Thyroid gland (tissue), 4 donors: ENCODE results near the gene PTCH1. TPM values are rescaled to one million over a fixed set of nuclear protein-coding genes. Genes with fewer than 3 reads are reported as not detected.

Experiments used
- DNase-seq, 2 donors: peaks; one replicate each; pipeline ENCODE4 v3.0.0-alpha.2; 2019
- H3K27ac ChIP-seq, 3 donors: fragments of 200-600 bp; sonication (generic); 1 replicate in 2 of 3; 2 replicates in 1 of 3; pipeline ENCODE4 v1.5.1; 2016 to 2019; ENCODE audit warnings: mild to moderate bottlenecking in 1 of 3, moderate library complexity in 1 of 3
- H3K27me3 ChIP-seq: fragments of 200-600 bp; sonication (generic); one replicate; pipeline ENCODE4 v1.5.1; 2019
- H3K36me3 ChIP-seq, 2 donors: fragments of 200-600 bp; sonication (generic); one replicate each; pipeline ENCODE4 v1.5.1; 2016 to 2019
- H3K4me1 ChIP-seq, 2 donors: fragments of 200-600 bp; sonication (generic); one replicate each; pipeline ENCODE4 v1.5.1; 2017 to 2019
- H3K4me3 ChIP-seq, 3 donors: fragments of 200-600 bp; sonication (generic); replicated peaks in 1 of 3; 1 replicate in 2 of 3; 2 replicates in 1 of 3; pipeline ENCODE4 v1.5.1; 2016; ENCODE audit warnings: mild to moderate bottlenecking in 1 of 3
- H3K9me3 ChIP-seq: fragments of 200-600 bp; sonication (generic); one replicate; pipeline ENCODE4 v1.5.1; 2017
- POLR2A ChIP-seq, 2 donors: fragments of 450-650 bp; IDR thresholded peaks; one replicate each; pipeline ENCODE4 v1.6.1; 2017; ENCODE audit warnings: antibody characterized with exemption in 2 of 2, mild to moderate bottlenecking in 2 of 2, moderate library complexity in 1 of 2
- WGBS, 2 donors: methylation state at CpG; one replicate each; pipeline ENCODE4 v1.1.5; 2017; 5-methylcytosine and 5-hydroxymethylcytosine counted together
- intact Hi-C: fragments of 100-400 bp; cut with DNase I; formaldehyde crosslinking; loops from one replicate; pipeline ENCODE4 v1.15.1; 2023
- total RNA-seq, 4 donors: library from RNA; depleted of rRNA; stranded (reverse); fragments of >200 nt; gene quantifications; one replicate each; pipeline ENCODE4 v1.2.3, GENCODE V29; 2016
- TF ChIP-seq, protein P1 (sequence below), 6 experiments: fragments of 200-600 bp in 3 of 6; fragments of 450-650 bp in 3 of 6; sonication (generic) in 3 of 6; IDR thresholded peaks; one replicate each; pipeline ENCODE4 v1.5.1; 2016 to 2019; ENCODE audit warnings: antibody characterized with exemption in 6 of 6, mild to moderate bottlenecking in 2 of 6, inconsistent platforms in 1 of 6, moderate library complexity in 1 of 6

PTCH1 gene
- total RNA-seq, 4 donors from 2014 or later, result 10.7 to 293 (median 16.3) TPM

DNA sequence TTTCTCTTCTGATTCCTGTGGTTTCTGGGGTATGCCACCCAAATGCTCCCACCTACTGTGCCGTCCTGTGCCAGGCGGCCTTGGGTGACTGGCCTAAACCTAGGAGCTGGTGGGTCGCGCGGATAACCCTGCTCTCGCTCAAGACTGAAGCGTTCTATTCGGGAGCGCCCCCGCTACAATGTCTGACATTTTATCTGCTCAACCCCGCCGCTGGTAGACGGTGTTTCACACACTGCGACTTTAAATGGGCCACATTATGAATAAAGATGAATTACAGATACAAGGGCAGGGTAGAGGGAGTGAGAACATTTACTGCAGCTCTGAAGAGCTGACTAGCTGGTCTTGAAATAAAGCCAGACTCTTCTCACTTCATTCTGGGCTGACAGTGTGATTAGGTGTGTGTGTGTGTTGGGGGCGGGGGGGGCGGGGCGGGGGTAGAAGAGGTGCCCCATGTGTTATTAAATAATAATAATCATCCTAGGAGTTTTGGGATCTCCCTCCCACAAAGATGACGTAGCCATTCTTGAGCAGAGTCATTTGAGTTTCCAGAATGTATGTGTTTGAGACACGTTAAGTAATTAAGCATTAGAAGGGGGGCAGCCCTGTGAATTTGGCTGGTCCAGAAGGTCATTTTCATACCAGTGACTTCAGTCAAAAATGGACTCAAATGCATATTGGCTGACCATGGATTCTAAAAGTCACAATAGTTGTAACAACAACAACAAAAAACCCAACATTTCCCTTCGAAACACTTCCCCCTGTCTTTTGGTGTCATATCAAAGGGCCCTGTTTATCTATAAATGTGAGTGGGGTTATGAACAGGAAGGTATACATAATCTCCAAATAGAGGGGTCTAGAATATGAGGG lies 1.0 kb upstream of the PTCH1 start:
- TF ChIP-seq, protein P1, sequence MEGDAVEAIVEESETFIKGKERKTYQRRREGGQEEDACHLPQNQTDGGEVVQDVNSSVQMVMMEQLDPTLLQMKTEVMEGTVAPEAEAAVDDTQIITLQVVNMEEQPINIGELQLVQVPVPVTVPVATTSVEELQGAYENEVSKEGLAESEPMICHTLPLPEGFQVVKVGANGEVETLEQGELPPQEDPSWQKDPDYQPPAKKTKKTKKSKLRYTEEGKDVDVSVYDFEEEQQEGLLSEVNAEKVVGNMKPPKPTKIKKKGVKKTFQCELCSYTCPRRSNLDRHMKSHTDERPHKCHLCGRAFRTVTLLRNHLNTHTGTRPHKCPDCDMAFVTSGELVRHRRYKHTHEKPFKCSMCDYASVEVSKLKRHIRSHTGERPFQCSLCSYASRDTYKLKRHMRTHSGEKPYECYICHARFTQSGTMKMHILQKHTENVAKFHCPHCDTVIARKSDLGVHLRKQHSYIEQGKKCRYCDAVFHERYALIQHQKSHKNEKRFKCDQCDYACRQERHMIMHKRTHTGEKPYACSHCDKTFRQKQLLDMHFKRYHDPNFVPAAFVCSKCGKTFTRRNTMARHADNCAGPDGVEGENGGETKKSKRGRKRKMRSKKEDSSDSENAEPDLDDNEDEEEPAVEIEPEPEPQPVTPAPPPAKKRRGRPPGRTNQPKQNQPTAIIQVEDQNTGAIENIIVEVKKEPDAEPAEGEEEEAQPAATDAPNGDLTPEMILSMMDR (IDR thresholded peaks at IDR 0.05), result no peak
- TF ChIP-seq POLR2A (IDR thresholded peaks at IDR 0.05), result no peak
- no peak overlapping the region for H3K27ac ChIP-seq
- WGBS, 2 donors, result 76 to 83% methylated on average over 19 to 20 of the region's 20 CpGs

DNA sequence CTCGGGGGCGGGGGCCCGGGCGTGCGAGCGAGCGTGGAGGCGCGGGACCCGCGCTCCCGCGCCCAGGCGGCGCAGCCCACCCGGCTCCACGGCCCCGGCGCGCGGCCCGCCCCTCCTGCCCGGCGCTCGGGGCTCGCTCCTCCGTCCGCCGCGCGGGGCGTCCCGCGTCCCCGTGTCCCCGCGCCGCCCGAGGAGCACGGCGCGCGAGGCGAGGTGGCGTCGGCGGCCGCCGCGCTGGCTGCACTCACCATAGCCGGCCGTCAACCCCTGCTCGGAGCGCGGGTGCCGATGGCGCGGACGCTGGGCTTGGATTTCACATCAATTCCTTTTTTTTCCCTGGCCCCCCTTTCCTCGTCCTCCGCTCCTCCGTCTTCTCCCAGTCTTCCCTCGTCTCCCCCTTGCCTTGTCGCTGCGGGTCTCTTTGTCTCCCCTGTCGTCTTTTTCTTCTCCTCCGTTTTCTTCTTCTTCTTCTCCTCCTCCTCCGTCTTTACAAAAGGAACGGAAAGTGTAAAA lies 494 bp downstream of the PTCH1 start:
- Histone ChIP-seq H3K4me1 (peaks cover 13 to 14% of the 10 kb centered on the region in 2 donors), H3K9me3 (no peaks in the 10 kb centered on the region), H3K27ac (peak overlapping the region in 2 of 3 donors; percentile 28 to 57), H3K4me3 (peak overlapping the region in 2 of 3 donors; percentile 46 to 91), H3K36me3 (no peaks in the 10 kb centered on the region), H3K27me3 (no peaks in the 10 kb centered on the region)
- peak in 1 of 2 donors; percentile 18 for DNase-seq
- intact Hi-C loops, result no loop called here
- 0% methylated on average over 24 to 27 of the region's 69 CpGs for WGBS, 2 donors
- TF ChIP-seq POLR2A (IDR thresholded peaks at IDR 0.05), result no peak
- TF ChIP-seq, protein P1 (IDR thresholded peaks at IDR 0.05), result no peak

More for the DNA sequence above, 1.0 kb upstream of the PTCH1 start:
- Histone ChIP-seq H3K4me1 (peaks cover 7 to 8% of the 10 kb centered on the region in 2 donors), H3K36me3 (no peaks in the 10 kb centered on the region), H3K4me3 (no peak overlapping the region), H3K27me3 (no peaks in the 10 kb centered on the region), H3K9me3 (no peaks in the 10 kb centered on the region)
- intact Hi-C loops, result no loop called here
- DNase-seq, result no peak

DNA sequence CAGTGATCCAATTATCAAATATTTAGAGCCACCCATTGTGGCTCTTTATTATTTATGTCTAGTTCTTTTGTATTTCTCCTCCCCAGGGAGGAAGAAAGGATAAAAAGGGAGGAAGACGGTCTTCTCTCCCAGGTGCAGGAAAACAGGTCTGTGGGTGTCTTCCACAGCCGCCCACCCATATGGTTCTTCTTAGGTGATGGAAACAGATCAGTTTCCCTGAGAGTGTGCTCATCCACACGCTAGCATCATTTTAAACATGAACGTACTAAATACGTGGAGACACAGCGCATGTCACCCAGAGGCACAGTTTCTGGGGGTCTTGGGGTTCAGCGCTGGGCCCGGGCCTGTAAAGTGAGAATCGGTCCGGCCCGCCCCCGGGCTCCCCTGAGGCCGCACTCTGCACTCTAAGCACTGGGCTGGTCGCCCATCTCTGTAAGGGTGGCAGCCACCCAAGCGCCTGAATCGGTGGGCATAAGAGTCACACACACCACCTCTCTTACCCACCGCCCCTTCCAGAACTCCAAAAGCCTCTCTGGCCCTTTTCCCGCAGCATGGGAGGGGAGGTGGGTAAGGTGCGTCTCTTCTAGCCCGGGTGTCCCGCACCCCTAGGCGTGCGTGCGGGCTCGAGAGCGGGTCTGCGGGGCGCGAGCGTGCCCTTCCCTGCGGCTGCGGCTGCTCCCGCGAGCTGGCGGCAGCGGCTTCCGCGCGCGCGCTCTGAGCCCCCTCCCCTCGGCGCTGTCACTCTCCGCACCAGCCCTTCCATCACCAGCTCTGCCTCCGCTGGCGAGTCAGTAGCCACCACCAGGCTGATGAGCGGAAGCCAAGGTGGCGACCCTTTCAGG lies 1.3 kb downstream of the PTCH1 start:
- peak in 1 of 2 donors; percentile 18 for DNase-seq
- no peaks in the 10 kb centered on the region for H3K36me3 ChIP-seq
- intact Hi-C loops, result no loop called here
- H3K27ac ChIP-seq, result no peak overlapping the region
- TF ChIP-seq POLR2A (IDR thresholded peaks at IDR 0.05), result no peak
- TF ChIP-seq, protein P1 (IDR thresholded peaks at IDR 0.05), result no peak
- 19 to 27% methylated on average over 18 to 19 of the region's 48 CpGs for WGBS, 2 donors
- H3K27me3 ChIP-seq, result no peaks in the 10 kb centered on the region
- no peaks in the 10 kb centered on the region for H3K9me3 ChIP-seq
- H3K4me1 ChIP-seq, result peaks cover 13 to 14% of the 10 kb centered on the region in 2 donors
- peak overlapping the region in 2 of 3 donors; percentile 35 to 46 for H3K4me3 ChIP-seq

- H3K4me1 ChIP-seq, result peaks cover 13 to 14% of the 10 kb centered on the region in 2 donors
- 95 to 96% methylated on average over 5 of the region's 5 CpGs for whole genome bisulfite sequencing, 2 donors
- intact Hi-C loops, result loop anchor here (5.0 kb wide), 2 partner anchors 87 to 363 kb away; partner anchors contain the start of gene ERCC6L2
- no peaks in the 10 kb centered on the region for H3K36me3 ChIP-seq
- TF ChIP-seq POLR2A (IDR thresholded peaks at IDR 0.05), result no peak
- TF ChIP-seq, protein P1 (IDR thresholded peaks at IDR 0.05), result no peak
- DNase-seq, result no peak
- no peak overlapping the region for H3K27ac ChIP-seq
- H3K27me3 ChIP-seq, result no peaks in the 10 kb centered on the region
- H3K4me3 ChIP-seq, result no peak overlapping the region
- H3K9me3 ChIP-seq, result no peaks in the 10 kb centered on the region
These were observed 2.4 kb downstream of the PTCH1 start for GRCh38 chr9:95514342-95514741.
